ENCODE data around the gene NUTM2F. TPM values are rescaled to one million over a fixed set of nuclear protein-coding genes. Genes with fewer than 3 reads are reported as not detected.

The NUTM2F gene
- polyA plus RNA-seq, 3 donors: not detected

Other genes starting within 250 kb of the NUTM2F start
- gene PTPDC1, start 244.2 kb downstream of the NUTM2F start, polyA plus RNA-seq (ENCODE audit: insufficient read length in 3 of 3): 10 to 100 TPM in 2 of 3 donors, 1 to 10 TPM in 1; 9.4 to 11.2 (median 10.5) TPM
- gene ZNF169, start 69.3 kb downstream of the NUTM2F start, polyA plus RNA-seq (ENCODE audit: insufficient read length in 3 of 3): 1 to 10 TPM; 5.9 to 6.1 (median 5.9) TPM
- under 1 TPM; 0.21 to 0.54 (median 0.50) TPM for gene PCAT7, start 226.4 kb upstream of the NUTM2F start, polyA plus RNA-seq (ENCODE audit: insufficient read length in 3 of 3)